ENCODE data around the gene SREBF2.

- TF ChIP-seq, protein P1, sequence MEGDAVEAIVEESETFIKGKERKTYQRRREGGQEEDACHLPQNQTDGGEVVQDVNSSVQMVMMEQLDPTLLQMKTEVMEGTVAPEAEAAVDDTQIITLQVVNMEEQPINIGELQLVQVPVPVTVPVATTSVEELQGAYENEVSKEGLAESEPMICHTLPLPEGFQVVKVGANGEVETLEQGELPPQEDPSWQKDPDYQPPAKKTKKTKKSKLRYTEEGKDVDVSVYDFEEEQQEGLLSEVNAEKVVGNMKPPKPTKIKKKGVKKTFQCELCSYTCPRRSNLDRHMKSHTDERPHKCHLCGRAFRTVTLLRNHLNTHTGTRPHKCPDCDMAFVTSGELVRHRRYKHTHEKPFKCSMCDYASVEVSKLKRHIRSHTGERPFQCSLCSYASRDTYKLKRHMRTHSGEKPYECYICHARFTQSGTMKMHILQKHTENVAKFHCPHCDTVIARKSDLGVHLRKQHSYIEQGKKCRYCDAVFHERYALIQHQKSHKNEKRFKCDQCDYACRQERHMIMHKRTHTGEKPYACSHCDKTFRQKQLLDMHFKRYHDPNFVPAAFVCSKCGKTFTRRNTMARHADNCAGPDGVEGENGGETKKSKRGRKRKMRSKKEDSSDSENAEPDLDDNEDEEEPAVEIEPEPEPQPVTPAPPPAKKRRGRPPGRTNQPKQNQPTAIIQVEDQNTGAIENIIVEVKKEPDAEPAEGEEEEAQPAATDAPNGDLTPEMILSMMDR (IDR thresholded peaks at IDR 0.05; ENCODE audit: insufficient read depth, low read length): no peak
- TF ChIP-seq GABPA (IDR thresholded peaks at IDR 0.05; ENCODE audit: low read depth) (no peak), SPI1 (IDR thresholded peaks at IDR 0.05; ENCODE audit: borderline replicate concordance, low read depth) (no peak), POLR2AphosphoS5 (IDR thresholded peaks at IDR 0.05; ENCODE audit: low read depth) (no peak), REST (IDR thresholded peaks at IDR 0.05; ENCODE audit: insufficient replicate concordance, low read depth) (no peak)
Measured at GRCh38 chr22:41914611-41915034, 81.7 kb downstream of the SREBF2 start.

All from HL-60 (cell line).